Upper lobe of left lung (tissue), 4 donors: ENCODE results near the gene ATP12A.

Source experiments
- EP300 ChIP-seq, 4 donors: sonication (generic); formaldehyde crosslinking; IDR thresholded peaks; one replicate each; pipeline ENCODE4 v1.5.1; 2017; ENCODE audit warnings: antibody characterized with exemption in 4 of 4, control low read depth in 2 of 4
- POLR2A ChIP-seq, 4 donors: fragments of 450-650 bp; IDR thresholded peaks; one replicate each; pipeline ENCODE4 v1.5.1; 2016 to 2017; ENCODE audit warnings: antibody characterized with exemption in 4 of 4, mild to moderate bottlenecking in 2 of 4
- POLR2AphosphoS5 ChIP-seq, 2 donors: sonication (generic); formaldehyde crosslinking; IDR thresholded peaks; one replicate each; pipeline ENCODE4 v1.5.1; 2017; ENCODE audit warnings: antibody characterized with exemption in 2 of 2
- TF ChIP-seq, protein P1 (sequence below), 6 experiments: fragments of 450-650 bp in 4 of 6; fragments of 200-600 bp in 2 of 6; sonication (generic) in 2 of 6; IDR thresholded peaks; one replicate each; pipeline ENCODE4 v1.5.1; 2016 to 2019; ENCODE audit warnings: antibody characterized with exemption in 6 of 6

DNA sequence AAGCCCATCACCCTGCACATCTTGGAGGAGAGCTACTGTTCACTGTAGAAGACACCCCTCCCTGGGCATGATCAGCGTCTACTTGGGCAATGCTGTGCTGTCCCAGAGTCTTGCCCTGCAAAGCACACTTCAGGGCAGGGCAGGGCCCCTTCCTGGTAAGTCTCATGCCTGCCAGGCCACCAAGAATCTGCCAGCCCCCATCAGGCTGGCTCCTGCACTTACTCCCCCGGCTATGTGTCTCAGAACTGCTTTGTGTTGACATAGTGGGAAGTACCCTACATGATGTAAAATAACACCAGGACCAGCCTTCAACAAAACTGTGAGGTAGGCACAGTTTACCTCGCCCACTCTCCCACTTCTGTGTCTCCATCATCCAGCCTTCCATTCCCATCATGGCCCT, 27.8 kb upstream of the ATP12A start:
- TF ChIP-seq, protein P1, sequence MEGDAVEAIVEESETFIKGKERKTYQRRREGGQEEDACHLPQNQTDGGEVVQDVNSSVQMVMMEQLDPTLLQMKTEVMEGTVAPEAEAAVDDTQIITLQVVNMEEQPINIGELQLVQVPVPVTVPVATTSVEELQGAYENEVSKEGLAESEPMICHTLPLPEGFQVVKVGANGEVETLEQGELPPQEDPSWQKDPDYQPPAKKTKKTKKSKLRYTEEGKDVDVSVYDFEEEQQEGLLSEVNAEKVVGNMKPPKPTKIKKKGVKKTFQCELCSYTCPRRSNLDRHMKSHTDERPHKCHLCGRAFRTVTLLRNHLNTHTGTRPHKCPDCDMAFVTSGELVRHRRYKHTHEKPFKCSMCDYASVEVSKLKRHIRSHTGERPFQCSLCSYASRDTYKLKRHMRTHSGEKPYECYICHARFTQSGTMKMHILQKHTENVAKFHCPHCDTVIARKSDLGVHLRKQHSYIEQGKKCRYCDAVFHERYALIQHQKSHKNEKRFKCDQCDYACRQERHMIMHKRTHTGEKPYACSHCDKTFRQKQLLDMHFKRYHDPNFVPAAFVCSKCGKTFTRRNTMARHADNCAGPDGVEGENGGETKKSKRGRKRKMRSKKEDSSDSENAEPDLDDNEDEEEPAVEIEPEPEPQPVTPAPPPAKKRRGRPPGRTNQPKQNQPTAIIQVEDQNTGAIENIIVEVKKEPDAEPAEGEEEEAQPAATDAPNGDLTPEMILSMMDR (IDR thresholded peaks at IDR 0.05): no peak
- no peak for TF ChIP-seq POLR2AphosphoS5 (IDR thresholded peaks at IDR 0.05)
- no peak for TF ChIP-seq POLR2A (IDR thresholded peaks at IDR 0.05)
- TF ChIP-seq EP300 (IDR thresholded peaks at IDR 0.05): no peak
